NCI-H2107 treated with DMSO at 0.1 percent for 48 hours (cell line): ENCODE data around the gene NCAPD2.

ENCODE experiments used
- DNase-seq: peaks from one replicate; lab custom pipeline; 2025; ENCODE audit not compliant: unreplicated experiment; lab: John Stamatoyannopoulos, UW

NCAPD2 gene

DNA sequence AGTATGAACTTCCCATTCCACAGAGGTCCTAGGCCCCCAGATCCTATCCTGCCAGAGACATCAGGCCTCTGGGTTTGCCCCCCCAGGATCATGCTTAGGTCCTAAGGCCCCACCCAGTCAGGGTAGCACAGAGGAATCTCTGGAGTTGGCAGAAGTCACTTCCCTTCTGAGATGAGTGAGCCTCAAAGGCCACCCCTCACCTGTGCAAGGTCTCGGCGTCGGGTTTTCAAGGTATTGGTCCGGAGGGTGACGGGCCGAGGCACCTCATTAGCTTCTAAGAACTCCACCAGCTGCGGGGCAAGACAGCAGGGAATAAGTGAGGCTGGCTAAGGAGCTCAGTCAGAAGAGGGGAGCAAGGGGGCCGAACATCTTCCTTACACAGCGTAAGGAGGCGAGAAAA lies 69.0 kb downstream of the NCAPD2 start:
- no peak for DNase-seq

DNA sequence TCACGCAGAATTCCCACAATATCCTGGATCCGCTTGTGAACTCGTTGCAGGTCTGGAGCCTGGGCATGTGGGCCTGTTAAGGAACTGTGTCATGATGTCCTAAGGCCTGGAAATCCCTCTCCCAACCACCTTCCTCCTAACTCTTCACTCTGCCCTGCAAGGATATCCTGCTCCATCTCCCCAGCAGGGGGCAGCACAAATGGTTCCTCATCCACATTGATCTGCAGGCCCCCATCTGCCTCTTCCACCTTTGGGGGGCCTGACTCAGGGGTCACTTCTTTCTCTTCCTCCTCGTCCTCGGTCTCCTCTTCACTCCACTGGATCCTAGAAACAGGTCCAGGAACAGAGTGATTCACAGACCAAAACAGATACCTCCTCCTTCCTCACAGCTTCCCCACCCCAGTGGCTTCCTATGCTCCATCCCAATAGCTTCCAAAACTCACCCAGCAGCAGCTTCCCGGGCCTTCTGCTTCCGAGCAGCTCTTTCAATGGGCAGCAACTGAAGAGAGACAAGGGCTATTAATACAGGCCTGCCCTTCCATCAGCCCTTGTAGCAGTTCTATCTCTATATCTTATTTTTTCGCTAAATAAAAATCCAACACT lies 69.6 kb downstream of the NCAPD2 start:
- no peak for DNase-seq

DNA sequence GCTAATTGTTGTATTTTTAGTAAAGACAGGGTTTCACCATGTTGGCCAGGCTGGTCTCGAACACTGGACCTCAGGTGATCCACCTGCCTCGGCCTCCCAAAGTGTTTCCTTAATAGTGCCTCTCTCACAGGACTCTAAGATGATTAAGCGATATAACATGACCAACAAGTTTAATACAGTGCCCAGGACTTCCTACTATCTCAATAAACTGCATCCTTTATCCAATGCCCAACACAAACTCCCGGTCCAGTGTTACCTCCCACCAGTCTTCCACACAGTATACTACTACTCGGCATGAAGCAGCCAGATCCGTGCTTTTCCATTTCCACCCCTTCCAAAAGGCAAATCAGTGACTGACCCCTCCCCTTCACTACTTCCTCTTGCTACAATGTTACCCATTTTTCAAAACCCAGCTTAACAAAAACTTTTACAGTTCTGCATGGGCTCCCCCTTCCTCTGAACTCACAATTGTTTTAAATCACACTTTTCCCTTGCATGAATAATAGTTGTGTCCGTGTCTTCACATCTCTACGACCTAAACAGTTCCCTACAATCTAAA lies 73.3 kb downstream of the NCAPD2 start:
- no peak for DNase-seq

DNA sequence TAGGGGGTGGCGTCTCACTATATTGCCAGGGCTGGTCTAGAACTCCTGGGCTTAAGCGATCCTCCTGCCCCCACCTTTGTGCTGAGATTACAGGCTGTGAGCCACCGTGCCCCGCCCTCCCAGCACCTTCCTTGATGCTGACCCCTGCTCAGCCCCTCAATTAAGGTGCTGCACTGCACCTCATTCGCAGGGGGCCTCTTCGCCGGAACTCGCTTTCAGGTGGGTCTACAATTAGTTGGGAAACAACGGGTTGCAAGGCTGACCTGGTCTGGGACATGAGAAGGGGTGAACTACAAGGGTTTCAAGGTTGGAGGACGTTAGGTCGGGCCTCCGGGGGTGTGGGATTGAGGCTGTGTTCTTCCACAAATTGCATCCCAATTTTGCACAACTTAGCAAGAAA lies 75.4 kb downstream of the NCAPD2 start:
- DNase-seq = no peak

DNA sequence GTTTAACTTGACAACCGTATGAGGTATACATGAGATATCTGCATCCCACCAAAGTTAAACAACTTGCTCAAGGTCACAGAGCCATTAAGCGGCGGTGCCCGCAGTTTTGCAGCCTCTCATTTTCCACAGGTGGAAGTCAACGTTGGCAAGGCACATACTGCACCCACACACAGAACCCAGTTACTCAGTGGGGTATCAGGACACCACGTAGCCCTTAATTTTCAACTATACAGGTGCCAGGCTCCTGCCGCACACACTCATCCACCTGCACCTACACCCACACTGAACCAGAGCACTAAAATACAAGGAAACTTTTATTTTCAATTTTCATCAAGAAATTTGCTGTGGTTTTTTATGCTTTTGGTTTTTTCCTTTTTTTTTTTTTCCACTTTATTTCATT lies 75.9 kb downstream of the NCAPD2 start:
- DNase-seq = no peak

DNA sequence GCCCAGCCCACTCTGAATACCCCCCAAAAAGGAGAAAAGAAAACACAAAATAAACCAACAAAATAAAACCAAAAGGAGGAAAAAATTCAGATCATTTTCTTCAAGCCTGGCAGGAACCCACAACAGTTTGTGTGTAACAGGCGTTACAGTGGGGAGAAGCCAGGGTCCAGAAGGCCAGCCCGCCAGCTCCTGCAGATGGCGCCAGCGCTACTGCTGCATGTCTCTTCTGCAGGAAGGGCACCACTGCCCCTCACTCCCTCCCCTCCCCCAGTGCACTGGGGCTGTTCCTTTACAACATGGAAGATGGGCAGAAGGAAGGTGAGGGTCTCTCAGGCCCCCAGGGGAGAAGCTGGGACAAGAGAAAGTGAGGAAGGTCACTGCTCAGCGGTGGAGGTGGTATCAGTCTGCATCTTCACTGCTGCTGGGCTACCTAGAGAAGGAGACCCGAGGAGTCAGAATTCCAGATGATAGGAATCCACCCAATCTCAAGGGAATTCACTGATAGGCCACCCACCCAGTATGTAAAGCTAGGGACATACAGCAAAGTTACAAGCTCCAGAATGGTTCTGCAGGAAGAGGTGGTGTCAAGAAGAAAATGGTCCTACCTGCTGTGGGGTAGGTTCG lies 76.5 kb downstream of the NCAPD2 start:
- DNase-seq = peak; percentile 20

DNA sequence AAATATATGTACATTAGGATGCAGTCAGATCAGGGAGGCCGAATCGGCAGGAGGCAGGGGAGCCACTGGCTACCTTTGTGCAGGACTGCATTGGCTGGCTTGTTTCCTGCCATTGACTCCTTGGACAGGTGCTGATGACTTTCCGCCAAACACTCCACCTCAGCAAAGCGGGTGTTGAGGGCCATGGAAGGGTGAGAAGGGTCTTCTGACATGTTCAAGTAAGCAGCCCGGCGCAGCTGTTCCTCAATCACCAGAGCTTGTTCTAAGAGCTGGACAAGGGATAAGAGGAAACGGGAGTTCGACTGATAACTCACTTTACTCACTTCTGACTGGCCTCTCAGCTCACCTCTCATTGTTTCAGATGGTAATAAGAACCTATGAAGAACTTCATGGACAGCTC lies 79.1 kb downstream of the NCAPD2 start:
- no peak for DNase-seq

DNA sequence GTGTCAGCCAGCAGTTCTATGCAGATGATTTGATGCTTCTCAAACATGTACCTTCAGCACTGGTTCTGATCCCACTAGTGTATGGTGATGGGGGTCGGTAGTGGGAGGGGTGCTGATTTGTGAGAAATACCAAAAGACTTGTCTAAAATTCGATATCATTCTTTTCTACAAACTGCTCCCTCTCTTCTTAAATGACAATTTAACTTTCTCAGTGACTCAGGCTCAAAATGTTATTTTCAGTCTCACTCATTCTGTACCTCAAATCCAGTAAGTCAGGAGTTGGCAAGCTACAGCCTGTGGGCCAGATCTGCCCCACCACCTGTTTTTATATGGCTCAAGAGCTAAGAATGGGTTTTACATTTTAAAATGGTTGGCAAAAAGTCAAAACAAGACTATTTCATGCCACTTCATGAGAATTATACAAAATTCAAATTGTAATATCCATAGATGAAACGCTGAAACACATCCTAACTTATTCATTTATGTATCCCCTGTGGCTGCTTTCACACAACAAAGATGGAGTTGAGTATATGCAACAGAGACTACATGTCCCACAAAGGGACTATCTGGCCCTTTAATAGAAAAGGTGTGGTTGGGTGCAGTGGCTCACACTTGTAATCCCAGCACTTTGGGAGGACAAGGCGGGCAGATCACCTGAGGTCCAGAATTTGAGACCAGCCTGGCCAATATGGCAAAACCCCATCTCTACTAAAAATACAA lies 80.8 kb downstream of the NCAPD2 start:
- DNase-seq = no peak

DNA sequence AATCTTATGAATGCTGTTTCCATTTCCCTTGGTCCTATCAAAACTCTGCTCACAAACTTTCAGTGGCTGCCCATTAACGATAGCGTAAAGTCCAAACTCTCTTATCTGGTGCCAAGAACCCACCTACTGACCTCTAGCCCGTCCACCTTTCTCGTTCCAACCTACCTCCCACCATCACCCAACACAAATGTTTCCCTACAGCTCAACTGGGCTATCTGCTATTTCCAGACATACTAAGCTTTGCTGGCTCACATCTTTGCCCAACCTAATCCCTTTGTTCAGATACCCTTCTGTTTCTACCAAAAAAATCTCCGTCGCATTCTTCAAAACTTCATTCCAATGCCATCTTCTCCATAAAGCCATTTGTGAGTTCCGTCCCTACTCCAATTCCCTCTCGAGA lies 81.7 kb downstream of the NCAPD2 start:
- no peak for DNase-seq
